H1 (cell line): ENCODE data around the gene CLRN2. TPM values are rescaled to one million over a fixed set of nuclear protein-coding genes. Genes with fewer than 3 reads are reported as not detected.

Experiments used
- CTCF ChIA-PET: fragments of 300-600 bp; sonication (Branson Sonifier 250); formaldehyde crosslinking; loops from one replicate; lab custom pipeline; 2021; ENCODE audit not compliant: partially characterized antibody; lab: Charles Lee
- POLR2A ChIA-PET: fragments of 300-600 bp; sonication (Branson Sonifier 250); formaldehyde crosslinking; loops from one replicate; lab custom pipeline; 2021; ENCODE audit warnings: inconsistent platforms; ENCODE audit not compliant: partially characterized antibody; lab: Charles Lee
- DNase-seq, 2 experiments: peaks; one replicate each; pipeline versions ENCODE4 v3.0.0 to v3.0.0-alpha.2; 2010 to 2022; ENCODE audit warnings: low spot score in 2 of 2, low read depth in 1 of 2, mixed read lengths in 1 of 2
- FAIRE-seq: peaks from 2 replicates; lab custom pipeline; 2011; peaks lifted over from hg19 to GRCh38; lab: Jason Lieb, UNC
- H2AFZ ChIP-seq: 2 replicates; pipeline ENCODE4 v1.8.1; 2012; ENCODE audit warnings: low read length, inconsistent platforms
- H2AK5ac ChIP-seq: 2 replicates; pipeline ENCODE4 v1.6.1; 2013; ENCODE audit warnings: low read depth, low read length
- H2BK120ac ChIP-seq: replicated peaks from 2 replicates; pipeline ENCODE3; 2013; ENCODE audit warnings: low read depth, low read length, inconsistent platforms
- H2BK12ac ChIP-seq: 2 replicates; pipeline ENCODE4 v1.6.1; 2013; ENCODE audit warnings: low read depth, low read length
- H2BK15ac ChIP-seq: 2 replicates; pipeline ENCODE4 v1.6.1; 2013; ENCODE audit warnings: low read length
- H2BK20ac ChIP-seq: 2 replicates; pipeline ENCODE4 v1.6.1; 2013; ENCODE audit warnings: low read length
- H2BK5ac ChIP-seq: 2 replicates; pipeline ENCODE4 v1.6.1; 2013; ENCODE audit warnings: low read depth, low read length
- H3K14ac ChIP-seq: 2 replicates; pipeline ENCODE4 v1.6.1; 2013; ENCODE audit warnings: inconsistent platforms; ENCODE audit not compliant: insufficient read length
- H3K18ac ChIP-seq: 2 replicates; pipeline ENCODE4 v1.6.1; 2013; ENCODE audit warnings: low read length; ENCODE audit errors: extremely low read depth
- H3K23ac ChIP-seq: 2 replicates; pipeline ENCODE4 v1.6.1; 2013; ENCODE audit warnings: inconsistent platforms; ENCODE audit not compliant: insufficient read length
- H3K23me2 ChIP-seq: 2 replicates; pipeline ENCODE4 v1.6.1; 2013; ENCODE audit warnings: low read depth, low read length
- H3K27ac ChIP-seq: 2 replicates; pipeline ENCODE4 v1.6.1; 2011; ENCODE audit warnings: low read depth, low read length, inconsistent platforms
- H3K27me3 ChIP-seq, 4 experiments: replicated peaks in 1 of 4; 1 replicate in 1 of 4; 2 replicates in 3 of 4; pipeline versions ENCODE4 v1.6.1 to v1.8.1; 2011 to 2013; ENCODE audit warnings: low read length in 3 of 4, mild to moderate bottlenecking in 3 of 4, inconsistent platforms in 2 of 4, mixed read lengths in 2 of 4, moderate library complexity in 1 of 4; ENCODE audit not compliant: control insufficient read depth in 3 of 4, insufficient read depth in 3 of 4; ENCODE audit errors: extremely low read depth in 1 of 4
- H3K36me3 ChIP-seq, 4 experiments: 2 replicates each; pipeline versions ENCODE4 v1.6.1 to v1.8.1; 2011 to 2013; ENCODE audit warnings: mild to moderate bottlenecking in 4 of 4, low read length in 3 of 4, moderate library complexity in 2 of 4, control low read depth in 1 of 4, inconsistent platforms in 1 of 4; ENCODE audit not compliant: insufficient read depth in 4 of 4, control insufficient read depth in 2 of 4
- H3K4ac ChIP-seq: replicated peaks from 2 replicates; pipeline ENCODE3; 2013; ENCODE audit warnings: low read length, low read depth, mixed read lengths, inconsistent platforms; ENCODE audit not compliant: insufficient read length
- H3K4me1 ChIP-seq, 4 experiments: replicated peaks in 1 of 4; 1 replicate in 1 of 4; 2 replicates in 3 of 4; pipeline versions ENCODE4 v1.6.1 to v1.8.1; 2011 to 2013; ENCODE audit warnings: low read length in 3 of 4, inconsistent platforms in 2 of 4, mixed read lengths in 1 of 4; ENCODE audit not compliant: insufficient read depth in 4 of 4, control insufficient read depth in 3 of 4
- H3K4me2 ChIP-seq, 2 experiments: 2 replicates each; pipeline versions ENCODE4 v1.6.1 to v1.8.1; 2011 to 2013; ENCODE audit warnings: low read depth in 2 of 2, low read length in 2 of 2, control low read depth in 1 of 2, inconsistent platforms in 1 of 2, mild to moderate bottlenecking in 1 of 2; ENCODE audit not compliant: insufficient read depth in 1 of 2
- H3K4me3 ChIP-seq, 4 experiments: fragments of 200-600, 300-600 bp in 1 of 4; sonication (generic), shearing (Covaris generic), sonication (Bioruptor Twin) in 1 of 4; 2 replicates each; pipeline versions ENCODE4 v1.5.1 to v1.8.1; 2011 to 2016; ENCODE audit warnings: low read length in 4 of 4, low read depth in 3 of 4, control low read depth in 2 of 4, inconsistent platforms in 2 of 4, mild to moderate bottlenecking in 2 of 4, mixed read lengths in 1 of 4, moderate library complexity in 1 of 4; ENCODE audit not compliant: insufficient read depth in 2 of 4; ENCODE audit errors: extremely low read depth in 1 of 4
- H3K56ac ChIP-seq: replicated peaks from 2 replicates; pipeline ENCODE3; 2013; ENCODE audit warnings: low read depth, mild to moderate bottlenecking, mixed read lengths, low read length, inconsistent platforms; ENCODE audit not compliant: insufficient read length
- H3K79me1 ChIP-seq: 2 replicates; pipeline ENCODE4 v1.6.1; 2013; ENCODE audit warnings: low read depth, low read length, control low read depth
- H3K79me2 ChIP-seq, 2 experiments: 2 replicates each; pipeline versions ENCODE4 v1.6.1 to v1.8.1; 2012 to 2013; ENCODE audit warnings: low read length in 2 of 2, mild to moderate bottlenecking in 2 of 2, inconsistent platforms in 1 of 2; ENCODE audit not compliant: insufficient read depth in 2 of 2, control insufficient read depth in 1 of 2
- H3K9ac ChIP-seq, 4 experiments: replicated peaks in 1 of 4; 1 replicate in 1 of 4; 2 replicates in 3 of 4; pipeline versions ENCODE4 v1.6.1 to v1.8.1; 2011 to 2013; ENCODE audit warnings: low read depth in 3 of 4, low read length in 3 of 4, control low read depth in 2 of 4, mild to moderate bottlenecking in 2 of 4, moderate library complexity in 2 of 4, inconsistent platforms in 1 of 4; ENCODE audit errors: extremely low read depth in 1 of 4
- H3K9me3 ChIP-seq, 2 experiments: 2 replicates each; pipeline versions ENCODE4 v1.6.1 to v1.8.1; 2012 to 2013; ENCODE audit warnings: mild to moderate bottlenecking in 2 of 2, moderate library complexity in 2 of 2, control low read depth in 1 of 2, inconsistent platforms in 1 of 2, low read depth in 1 of 2, low read length in 1 of 2, mixed read lengths in 1 of 2; ENCODE audit not compliant: insufficient read depth in 2 of 2
- H4K20me1 ChIP-seq, 2 experiments: replicated peaks in 1 of 2; 2 replicates each; pipeline versions ENCODE3 to v1.8.1; 2011 to 2013; ENCODE audit warnings: inconsistent platforms in 2 of 2, low read length in 2 of 2, mild to moderate bottlenecking in 1 of 2; ENCODE audit not compliant: insufficient read depth in 2 of 2, control insufficient read depth in 1 of 2
- H4K5ac ChIP-seq: 2 replicates; pipeline ENCODE4 v1.6.1; 2013; ENCODE audit warnings: low read length, low read depth, mixed read lengths, inconsistent platforms; ENCODE audit not compliant: insufficient read length
- H4K8ac ChIP-seq: 2 replicates; pipeline ENCODE4 v1.8.0; 2013; ENCODE audit warnings: mild to moderate bottlenecking, moderate library complexity, low read length, inconsistent platforms; ENCODE audit not compliant: insufficient read depth; ENCODE audit errors: extremely low read depth
- H4K91ac ChIP-seq: replicated peaks from 2 replicates; pipeline ENCODE3; 2013; ENCODE audit warnings: low read length, mixed read lengths, inconsistent platforms; ENCODE audit not compliant: insufficient read length
- ASH2L ChIP-seq: fragments of 200-600, 300-600 bp; sonication (generic); IDR thresholded peaks from one replicate; pipeline ENCODE4 v1.7.1; 2017; ENCODE audit warnings: low read length
- BRCA1 ChIP-seq: IDR thresholded peaks from 2 replicates; pipeline ENCODE4 v1.6.1; 2012; ENCODE audit warnings: low read depth, low read length, improper control_type of control experiment
- CHD1 ChIP-seq: IDR thresholded peaks from 2 replicates; pipeline ENCODE4 v1.6.1; 2012; ENCODE audit warnings: low read depth, low read length, improper control_type of control experiment
- CHD2 ChIP-seq: IDR thresholded peaks from 2 replicates; pipeline ENCODE4 v1.6.1; 2012; ENCODE audit warnings: low read length, improper control_type of control experiment
- HDAC2 ChIP-seq, 2 experiments: fragments of 300-600 bp in 1 of 2; sonication (generic) in 1 of 2; IDR thresholded peaks; 2 replicates each; pipeline ENCODE4 v1.6.1; 2011 to 2012; ENCODE audit warnings: low read depth in 2 of 2, low read length in 2 of 2, mild to moderate bottlenecking in 2 of 2, moderate library complexity in 2 of 2, borderline replicate concordance in 1 of 2, inconsistent platforms in 1 of 2
- KDM4A ChIP-seq: IDR thresholded peaks from one replicate; pipeline ENCODE4 v1.7.1; 2012; ENCODE audit warnings: low read depth, mild to moderate bottlenecking, moderate library complexity, low read length, inconsistent platforms; ENCODE audit not compliant: severe bottlenecking
- MAX ChIP-seq: IDR thresholded peaks from 2 replicates; pipeline ENCODE4 v1.6.1; 2012; ENCODE audit warnings: inconsistent platforms
- POLR2A ChIP-seq, 2 experiments: IDR thresholded peaks; 1 replicate in 1 of 2; 2 replicates in 1 of 2; pipeline ENCODE4 v1.6.1; 2011; ENCODE audit warnings: low read depth in 2 of 2, low read length in 2 of 2, mild to moderate bottlenecking in 2 of 2; ENCODE audit errors: control extremely low read depth in 1 of 2
- SP1 ChIP-seq: IDR thresholded peaks from 2 replicates; pipeline ENCODE4 v1.6.1; 2011; ENCODE audit warnings: low read depth, low read length
- SRF ChIP-seq: IDR thresholded peaks from 2 replicates; pipeline ENCODE4 v1.6.1; 2011; ENCODE audit warnings: mild to moderate bottlenecking, low read depth, low read length, moderate library complexity
- TAF7 ChIP-seq: optimal IDR thresholded peaks from 2 replicates; pipeline ENCODE3; 2011; ENCODE audit warnings: low read depth, mild to moderate bottlenecking, inconsistent platforms, low read length, moderate library complexity, borderline replicate concordance
- TCF12 ChIP-seq: IDR thresholded peaks from 2 replicates; pipeline ENCODE4 v1.6.1; 2011; ENCODE audit warnings: low read depth, mild to moderate bottlenecking, low read length
- WGBS, 2 experiments: shearing (Covaris generic) in 1 of 2; methylation state at CpG; one replicate each; pipeline versions ENCODE4 v1.1.6 to v1.1.7; 2013 to 2015; ENCODE audit warnings: low lambda C conversion rate in 2 of 2, mixed read lengths in 2 of 2, inconsistent platforms in 1 of 2, low coverage in 1 of 2, missing lambda C conversion rate in 1 of 2; ENCODE audit not compliant: insufficient replicate concordance in 2 of 2, insufficient coverage in 1 of 2, insufficient read length in 1 of 2; ENCODE audit errors: extremely low coverage in 1 of 2, missing lambda C conversion rate in 1 of 2; 5-methylcytosine and 5-hydroxymethylcytosine counted together
- polyA plus RNA-seq, 7 experiments: library from polyadenylated mRNA; depleted of rRNA in 3 of 7; stranded (reverse) in 5 of 7; unstranded in 2 of 7; fragments of >200 nt in 5 of 7; fragments of 200-250 nt in 2 of 7; gene quantifications; 1 replicate in 5 of 7; 2 replicates in 1 of 7; 4 replicates in 1 of 7; pipeline versions ENCODE4 v1.2.1 to v1.2.3, GENCODE V29; 2011 to 2013; ENCODE audit warnings: missing spikeins in 2 of 7, mixed read lengths in 2 of 7
- total RNA-seq: library from RNA; stranded (reverse); fragmentation: NEBNext Ultra II Directional; extraction: Animal tissue kit (Norgen Biotek cat#: 25700); gene quantifications from 2 replicates; pipeline ENCODE4 v1.2.1, GENCODE V29; 2021

The CLRN2 gene
- total and polyA plus RNA-seq, 2 of the 8 experiments (the other 6 are each of a cell fraction or from before 2014, with no cell fraction given): not detected

GRCh38 chr4:17489123-17489522 lies 25.8 kb upstream of the CLRN2 start:
- Histone ChIP-seq H3K4me3 (no peak overlapping the region), H3K9ac (no peak overlapping the region), H3K56ac (no peak overlapping the region), H2AK5ac (no peak overlapping the region), H3K23me2 (no peaks in the 10 kb centered on the region), H3K18ac (no peak overlapping the region), H2BK120ac (no peak overlapping the region), H2BK5ac (no peak overlapping the region), H4K5ac (no peak overlapping the region), H3K14ac (no peak overlapping the region), H3K23ac (no peak overlapping the region), H2BK15ac (no peak overlapping the region), H3K79me2 (no peaks in the 10 kb centered on the region), H3K4me2 (no peak overlapping the region), H3K4ac (no peak overlapping the region), H3K4me1 (no peaks in the 10 kb centered on the region; a peak in 2 of 7 replicates), H3K27ac (no peak overlapping the region), H2AFZ (no peak overlapping the region), H3K79me1 (peaks cover 2% of the 10 kb centered on the region; the same call in 1 of the 2 replicates), H4K8ac (no peak overlapping the region), H3K36me3 (peaks cover 2 to 22% (median 9%) of the 10 kb centered on the region in 4 experiments; a peak in 6 of 8 replicates), H3K27me3 (no peaks in the 10 kb centered on the region), H2BK12ac (no peak overlapping the region), H4K20me1 (peaks cover 0 to 2% of the 10 kb centered on the region in 2 experiments), H4K91ac (no peak overlapping the region), H3K9me3 (no peaks in the 10 kb centered on the region), H2BK20ac (no peak overlapping the region)
- TF ChIP-seq KDM4A: no peak
- no peak for TF ChIP-seq CHD2
- TF ChIP-seq SRF: no peak
- no peak for TF ChIP-seq BRCA1
- TF ChIP-seq SP1: no peak
- TF ChIP-seq MAX: no peak
- no peak for TF ChIP-seq ASH2L
- no peak for TF ChIP-seq TAF7
- no peak for TF ChIP-seq CHD1
- no peak for TF ChIP-seq HDAC2 (IDR thresholded peaks at IDR 0.05; ENCODE audit: borderline replicate concordance in 1 of 2, low read depth in 2 of 2, low read length in 2 of 2)
- TF ChIP-seq TCF12: no peak
- TF ChIP-seq POLR2A (IDR thresholded peaks at IDR 0.05; ENCODE audit: control extremely low read depth in 1 of 2, low read depth in 2 of 2, low read length in 2 of 2): no peak
- ChIA-PET CTCF (interaction anchor here (0.6 kb wide), 2 partner anchors 16 to 54 kb away, joined by 3 read pairs; no protein-coding TSS in a partner anchor), POLR2A (no interaction called here)
- 93% methylated on average over 5 of the region's 5 CpGs; no CpG with 5 or more reads in 1 of the 2 experiments for WGBS, 2 experiments
- FAIRE-seq: no peak
- DNase-seq: no peak
